GM18951 (cell line): ENCODE results near the gene PER3.
"Not testable (repeated sequence)": the region's sequence is repeated elsewhere in the genome, so short reads cannot be mapped to it uniquely, and the experiment has no call there.

Experiments used
- POLR2A ChIP-seq: IDR thresholded peaks from 4 replicates; pipeline ENCODE4 v1.6.1; 2011; ENCODE audit warnings: mild to moderate bottlenecking; ENCODE audit not compliant: insufficient read length, insufficient read depth; ENCODE audit errors: extremely low read depth
- in situ Hi-C: fragments of 300-500 bp; cut with MboI; formaldehyde crosslinking; loops from one replicate; pipeline ENCODE4 v1.12.0; 2022; ENCODE audit warnings: low sequenced_read_pairs, mixed read lengths, inconsistent platforms; ENCODE audit not compliant: unreplicated experiment

Gene PER3

DNA sequence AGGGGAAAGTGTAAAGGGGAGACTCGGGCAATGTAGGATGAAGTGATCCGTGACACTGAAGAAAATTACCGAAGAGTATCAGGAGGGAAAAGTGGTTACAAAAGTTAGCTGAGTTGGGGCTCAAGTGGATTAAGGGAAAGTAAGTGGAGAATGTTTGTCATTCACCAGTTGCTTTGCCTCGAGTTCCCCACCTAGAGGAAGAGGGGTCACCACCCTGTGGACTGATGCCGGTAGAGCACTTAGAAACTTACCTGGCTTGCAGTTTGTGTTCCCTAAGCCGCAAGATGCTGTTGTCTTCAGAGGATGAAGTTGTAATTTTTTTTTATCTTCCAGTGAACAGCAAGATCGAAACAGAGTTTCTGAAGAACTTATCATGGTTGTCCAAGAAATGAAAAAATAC lies 1.0 kb downstream of the PER3 start:
- no peak for TF ChIP-seq POLR2A
- in situ Hi-C loops = no loop called here

GRCh38 chr1:7786795-7787194 lies 2.7 kb downstream of the PER3 start:
- no peak for TF ChIP-seq POLR2A
- in situ Hi-C loops = no loop called here

GRCh38 chr1:7789828-7790227 lies 5.7 kb downstream of the PER3 start:
- in situ Hi-C loops = no loop called here
- TF ChIP-seq POLR2A = no peak

GRCh38 chr1:7791027-7791426 lies 6.9 kb downstream of the PER3 start:
- in situ Hi-C loops = not testable (repeated sequence)

- in situ Hi-C loops = no loop called here
- no peak for TF ChIP-seq POLR2A
Observed at GRCh38 chr1:7795406-7795805, 11.3 kb downstream of the PER3 start.

- in situ Hi-C loops = no loop called here
- no peak for TF ChIP-seq POLR2A
Observed at GRCh38 chr1:7805460-7805859, 21.4 kb downstream of the PER3 start.

- no peak for TF ChIP-seq POLR2A
- in situ Hi-C loops = no loop called here
Observed at GRCh38 chr1:7808253-7808844, 24.3 kb downstream of the PER3 start.

DNA sequence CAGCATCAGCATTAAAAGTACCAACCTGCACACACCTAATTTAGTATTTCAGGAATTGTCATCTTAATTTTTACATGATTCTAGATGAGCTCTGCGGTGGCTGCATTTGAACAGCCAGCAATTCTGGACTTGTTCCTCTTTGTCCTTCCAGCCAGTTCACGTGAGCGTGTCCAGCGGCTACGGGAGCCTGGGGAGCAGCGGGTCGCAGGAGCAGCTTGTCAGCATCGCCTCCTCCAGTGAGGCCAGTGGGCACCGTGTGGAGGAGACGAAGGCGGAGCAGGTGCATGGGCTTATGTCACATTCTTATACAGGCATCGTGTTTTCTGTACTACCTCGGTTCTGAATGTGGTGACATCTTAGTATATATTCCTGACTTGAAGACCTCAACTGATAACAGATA lies 25.7 kb downstream of the PER3 start:
- no peak for TF ChIP-seq POLR2A
- in situ Hi-C loops = no loop called here

GRCh38 chr1:7810395-7810794 lies 26.3 kb downstream of the PER3 start:
- in situ Hi-C loops = no loop called here
- no peak for TF ChIP-seq POLR2A

DNA sequence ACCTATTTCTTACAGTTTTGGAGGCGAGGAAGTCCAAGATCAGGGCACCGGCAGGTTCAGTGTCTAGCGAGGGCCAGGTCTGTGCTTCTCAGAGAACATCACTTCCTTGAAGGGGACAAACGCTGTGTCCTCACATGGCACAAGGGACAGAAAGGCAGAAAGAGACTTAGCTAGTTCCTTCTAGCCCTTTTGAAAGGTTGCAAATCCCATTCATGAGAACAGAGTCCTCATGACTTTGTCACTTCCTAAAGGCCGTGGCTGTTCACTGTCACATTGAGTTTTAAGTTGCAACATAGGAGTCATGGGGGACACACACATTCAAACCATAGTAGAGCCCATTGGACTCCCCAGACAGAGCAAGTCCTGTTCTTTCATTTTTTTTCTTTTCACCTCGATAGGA lies 27.4 kb downstream of the PER3 start:
- in situ Hi-C loops = no loop called here

DNA sequence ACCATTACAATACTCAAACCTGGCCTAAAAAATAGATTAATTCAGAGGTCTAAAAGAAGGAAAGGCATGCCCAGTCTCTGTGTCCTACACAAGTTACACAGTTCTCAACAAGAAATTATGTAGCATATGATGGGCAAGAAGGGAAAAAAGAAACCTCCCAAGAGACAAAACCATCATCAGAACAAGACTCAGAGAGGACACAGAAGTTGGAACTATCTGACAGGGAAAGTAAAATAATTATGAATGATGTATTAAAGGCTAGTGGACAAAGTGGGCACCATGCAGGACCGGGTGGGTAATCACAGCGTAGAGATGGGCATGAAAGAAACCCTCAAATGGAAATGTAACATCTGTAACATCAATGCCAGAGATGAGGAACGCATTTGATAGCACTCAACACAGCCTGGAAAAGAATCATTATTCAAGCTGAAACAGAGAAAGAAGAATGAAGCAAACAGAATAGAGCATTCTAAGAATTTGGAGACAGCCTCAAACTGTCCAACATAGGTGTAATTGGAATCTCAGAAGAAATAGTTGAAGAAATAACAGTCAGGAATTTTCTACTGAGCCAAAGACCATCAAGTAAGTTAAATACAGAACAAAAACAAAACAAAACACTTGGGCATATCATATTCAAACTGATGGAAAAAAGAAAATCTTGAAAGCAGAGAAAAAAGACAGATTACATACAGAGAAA lies 29.7 kb downstream of the PER3 start:
- in situ Hi-C loops = no loop called here
- no peak for TF ChIP-seq POLR2A

More for the DNA sequence above, 27.4 kb downstream of the PER3 start:
- TF ChIP-seq POLR2A = no peak

- TF ChIP-seq POLR2A = no peak
- in situ Hi-C loops = no loop called here
Observed at GRCh38 chr1:7821282-7821681, 37.2 kb downstream of the PER3 start.

- in situ Hi-C loops = no loop called here
- TF ChIP-seq POLR2A = no peak
Observed at GRCh38 chr1:7824701-7825100, 40.6 kb downstream of the PER3 start.

GRCh38 chr1:7826363-7826762 lies 42.3 kb downstream of the PER3 start:
- no peak for TF ChIP-seq POLR2A
- in situ Hi-C loops = no loop called here
